GM12801 (cell line): ENCODE results near the gene RMI2.

Experiments
- CTCF ChIP-seq: IDR thresholded peaks from one replicate; pipeline ENCODE4 v1.5.1; 2011; ENCODE audit warnings: control low read depth; ENCODE audit not compliant: insufficient read length; ENCODE audit errors: extremely low read depth

RMI2 gene

GRCh38 chr16:11321662-11322061 lies 23.6 kb upstream of the RMI2 start:
- no peak for TF ChIP-seq CTCF

DNA sequence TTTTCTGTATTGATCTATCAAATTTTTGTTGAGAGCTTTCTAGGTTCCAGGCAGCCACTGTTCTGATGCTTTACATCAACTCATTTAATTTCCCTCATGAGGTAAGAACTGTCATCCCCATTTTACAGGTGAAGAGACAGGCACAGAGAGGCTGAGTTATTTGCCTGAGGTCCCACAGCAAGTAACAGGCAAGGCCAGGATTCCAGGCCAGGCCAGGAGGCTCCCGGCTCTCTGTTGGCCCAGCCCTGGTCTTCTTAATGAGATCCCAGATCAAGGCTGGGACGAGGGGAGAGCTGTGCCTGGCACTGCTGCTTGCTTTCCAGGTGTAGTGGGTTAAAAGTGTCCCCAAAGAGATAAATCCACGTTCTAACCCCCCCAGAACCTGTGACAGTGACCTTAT lies 22.4 kb upstream of the RMI2 start:
- TF ChIP-seq CTCF = no peak

- no peak for TF ChIP-seq CTCF
Observed at GRCh38 chr16:11323551-11324336, 21.5 kb upstream of the RMI2 start.

- no peak for TF ChIP-seq CTCF
Observed at GRCh38 chr16:11325404-11326083, 19.7 kb upstream of the RMI2 start.

DNA sequence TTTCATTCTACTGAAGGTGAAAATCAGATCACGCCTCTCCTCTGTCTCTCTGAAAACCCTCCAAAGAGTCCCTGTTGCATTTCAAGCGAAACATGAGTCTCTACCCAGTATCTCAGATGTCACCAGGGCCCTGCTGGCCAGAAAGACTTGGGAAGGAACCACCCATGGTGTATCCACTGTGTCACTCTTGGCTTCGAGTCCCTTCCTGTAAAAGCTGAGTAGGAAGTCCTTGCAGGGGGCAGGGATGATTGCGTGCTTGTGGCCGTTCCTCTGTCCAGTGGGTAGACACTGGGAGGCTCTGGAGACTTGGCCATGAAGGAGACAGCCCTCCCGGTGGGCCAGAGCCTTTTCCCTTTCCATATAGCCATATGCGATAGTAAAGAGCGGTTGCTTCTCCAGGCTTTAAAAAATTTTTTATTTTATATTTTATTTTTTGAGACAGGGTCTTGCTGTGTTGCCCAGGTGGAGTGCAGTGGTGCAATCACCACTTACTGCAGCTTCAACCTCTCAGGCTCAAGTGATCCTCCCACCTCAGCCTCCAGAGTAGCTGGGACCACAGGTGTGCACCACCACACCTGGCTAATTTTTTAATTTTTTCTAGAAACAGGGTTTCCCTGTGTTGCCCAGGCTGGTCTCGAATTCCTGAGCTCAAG lies 19.0 kb upstream of the RMI2 start:
- no peak for TF ChIP-seq CTCF

GRCh38 chr16:11326737-11327276 lies 18.5 kb upstream of the RMI2 start:
- TF ChIP-seq CTCF = no peak

- TF ChIP-seq CTCF = no peak
Observed at GRCh38 chr16:11327277-11328171, 17.7 kb upstream of the RMI2 start.
